Mesenchymal stem cell (in vitro differentiated cells and primary cell): ENCODE results near the gene MRPL34.
A peak's percentile ranks its signal among the peaks of the same experiment; 100 is the strongest.

Source experiments
- DNase-seq: peaks from one replicate; pipeline ENCODE4 v3.0.0-alpha.2; 2013
- H2AFZ ChIP-seq: one replicate; pipeline ENCODE4 v1.6.1; 2013; ENCODE audit warnings: low read depth, mild to moderate bottlenecking, control low read depth, inconsistent platforms, low read length, moderate library complexity
- H2AK5ac ChIP-seq: 2 replicates; pipeline ENCODE4 v1.6.1; 2013; ENCODE audit warnings: low read length, moderate library complexity, mild to moderate bottlenecking, inconsistent platforms; ENCODE audit not compliant: severe bottlenecking
- H2BK120ac ChIP-seq: one replicate; pipeline ENCODE4 v1.6.1; 2013; ENCODE audit warnings: low read depth, mild to moderate bottlenecking, inconsistent platforms, low read length, moderate library complexity
- H2BK12ac ChIP-seq, 2 experiments: one replicate each; pipeline ENCODE4 v1.6.1; 2013; ENCODE audit warnings: inconsistent platforms in 2 of 2, low read length in 2 of 2, mild to moderate bottlenecking in 2 of 2, moderate library complexity in 2 of 2, control low read depth in 1 of 2
- H2BK15ac ChIP-seq: one replicate; pipeline ENCODE4 v1.6.1; 2013; ENCODE audit warnings: mild to moderate bottlenecking, low read depth, inconsistent platforms; ENCODE audit not compliant: poor library complexity, severe bottlenecking
- H2BK5ac ChIP-seq: 2 replicates; pipeline ENCODE4 v1.6.1; 2013; ENCODE audit warnings: low read depth, mild to moderate bottlenecking, low read length, control low read depth, inconsistent platforms; ENCODE audit not compliant: poor library complexity, severe bottlenecking
- H3K14ac ChIP-seq, 2 experiments: one replicate each; pipeline ENCODE4 v1.6.1; 2013; ENCODE audit warnings: inconsistent platforms in 2 of 2, low read length in 2 of 2, control low read depth in 1 of 2, mild to moderate bottlenecking in 1 of 2, moderate library complexity in 1 of 2
- H3K18ac ChIP-seq, 2 experiments: one replicate each; pipeline ENCODE4 v1.6.1; 2013; ENCODE audit warnings: inconsistent platforms in 2 of 2, low read length in 2 of 2, control low read depth in 1 of 2, low read depth in 1 of 2, mild to moderate bottlenecking in 1 of 2
- H3K23ac ChIP-seq, 2 experiments: one replicate each; pipeline ENCODE4 v1.6.1; 2013; ENCODE audit warnings: inconsistent platforms in 2 of 2, low read length in 2 of 2, mild to moderate bottlenecking in 2 of 2, moderate library complexity in 2 of 2, control low read depth in 1 of 2
- H3K27ac ChIP-seq: 2 replicates; pipeline ENCODE4 v1.5.1; 2013; ENCODE audit warnings: mild to moderate bottlenecking, moderate library complexity, low read length, control low read depth, inconsistent platforms; ENCODE audit not compliant: poor library complexity, severe bottlenecking
- H3K27me3 ChIP-seq, 2 experiments: 2 replicates each; pipeline versions ENCODE4 v1.6.1 to v1.7.0; 2013; ENCODE audit warnings: low read length in 2 of 2, mild to moderate bottlenecking in 2 of 2, moderate library complexity in 2 of 2, control low read depth in 1 of 2, inconsistent platforms in 1 of 2; ENCODE audit not compliant: control insufficient read depth in 1 of 2, insufficient read depth in 1 of 2
- H3K36me3 ChIP-seq, 2 experiments: 2 replicates each; pipeline versions ENCODE4 v1.6.1 to v1.7.0; 2013; ENCODE audit warnings: low read length in 2 of 2, control low read depth in 1 of 2, inconsistent platforms in 1 of 2, low read depth in 1 of 2, mild to moderate bottlenecking in 1 of 2; ENCODE audit not compliant: insufficient read depth in 2 of 2, control insufficient read depth in 1 of 2
- H3K4ac ChIP-seq, 2 experiments: one replicate each; pipeline ENCODE4 v1.6.1; 2013; ENCODE audit warnings: inconsistent platforms in 2 of 2, low read length in 2 of 2, mild to moderate bottlenecking in 2 of 2, moderate library complexity in 2 of 2, control low read depth in 1 of 2, low read depth in 1 of 2
- H3K4me1 ChIP-seq: 2 replicates; pipeline ENCODE4 v1.6.1; 2013; ENCODE audit warnings: low read depth, low read length, control low read depth; ENCODE audit not compliant: control insufficient read depth, insufficient read depth
- H3K4me2 ChIP-seq: 2 replicates; pipeline ENCODE4 v1.6.1; 2013; ENCODE audit warnings: low read length, mild to moderate bottlenecking, inconsistent platforms; ENCODE audit not compliant: poor library complexity, severe bottlenecking
- H3K4me3 ChIP-seq, 2 experiments: 2 replicates each; pipeline versions ENCODE4 v1.5.1 to v1.7.0; 2013; ENCODE audit warnings: low read length in 2 of 2, mild to moderate bottlenecking in 2 of 2, control low read depth in 1 of 2, low read depth in 1 of 2; ENCODE audit not compliant: insufficient read depth in 1 of 2
- H3K79me1 ChIP-seq: replicated peaks from 2 replicates; pipeline ENCODE4 v1.6.1; 2013; ENCODE audit warnings: mild to moderate bottlenecking, control low read depth, low read length, inconsistent platforms; ENCODE audit not compliant: poor library complexity, severe bottlenecking
- H3K9ac ChIP-seq: 2 replicates; pipeline ENCODE4 v1.7.0; 2013; ENCODE audit warnings: mild to moderate bottlenecking, low read length, moderate library complexity
- H3K9me3 ChIP-seq: 2 replicates; pipeline ENCODE4 v1.7.0; 2013; ENCODE audit warnings: mild to moderate bottlenecking, low read length; ENCODE audit not compliant: control insufficient read depth
- H4K8ac ChIP-seq: one replicate; pipeline ENCODE4 v1.6.1; 2013; ENCODE audit warnings: inconsistent platforms, mild to moderate bottlenecking, low read length, moderate library complexity
- H4K91ac ChIP-seq: one replicate; pipeline ENCODE4 v1.6.1; 2013; ENCODE audit warnings: mild to moderate bottlenecking, low read length, inconsistent platforms
- WGBS: methylation state at CpG from one replicate; pipeline ENCODE4 v1.1.7; 2013; ENCODE audit warnings: mixed read lengths; 5-methylcytosine and 5-hydroxymethylcytosine counted together

Gene MRPL34

DNA sequence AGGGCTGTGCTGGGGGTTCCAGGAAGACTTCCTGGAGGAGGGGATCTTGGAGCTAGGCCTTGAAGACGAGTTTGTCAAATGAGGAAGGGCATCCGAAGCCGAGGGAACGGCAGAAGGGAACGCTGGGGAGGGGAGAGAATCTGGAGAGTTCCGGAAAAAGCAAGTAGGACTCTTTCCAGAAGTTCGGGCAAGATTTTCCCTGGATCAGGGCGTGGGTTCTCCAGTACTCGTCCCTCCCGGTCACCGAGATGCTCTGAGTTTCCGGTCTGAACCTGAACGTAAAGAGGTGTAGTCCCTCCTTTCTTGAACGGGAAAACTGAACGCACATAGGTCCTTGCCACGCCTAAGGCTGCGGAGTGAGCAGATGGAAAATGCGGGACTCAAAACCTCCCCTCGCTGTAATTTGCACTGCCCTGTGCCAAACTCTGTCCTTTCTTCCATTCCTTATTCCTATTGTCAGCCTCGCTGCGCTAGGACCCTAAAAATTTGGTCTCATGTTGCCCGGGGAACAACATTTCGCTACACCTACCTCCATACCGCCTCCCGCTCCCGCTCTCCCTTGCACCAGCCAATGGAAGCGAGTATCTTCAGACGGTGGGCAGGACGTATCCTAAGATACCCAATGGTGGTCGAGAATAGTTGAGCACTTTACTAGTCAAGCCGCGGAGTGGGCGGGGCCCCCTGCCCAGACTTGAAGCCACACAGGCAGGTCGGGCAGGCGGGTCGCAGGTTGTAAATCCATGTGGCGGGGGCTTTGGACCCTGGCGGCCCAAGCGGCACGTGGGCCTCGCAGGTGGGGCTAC is 31.4 kb downstream of the MRPL34 start, which contains the start of gene GTPBP3:
TSS of gene GTPBP3 (plus strand) at position 682 of the 803 bp plus-strand sequence. CDS start at position 741, 59 bp downstream.
- Histone ChIP-seq H3K14ac (peak within 1 kb of the TSS in 1 of 2 experiments; percentile 63), H2AFZ (peak within 1 kb of the TSS; percentile 51), H3K4me2 (peak within 1 kb of the TSS; percentile 69), H3K9ac (peak within 1 kb of the TSS; percentile 92), H2AK5ac (peak within 1 kb of the TSS; percentile 66), H4K91ac (peak within 1 kb of the TSS; percentile 81), H3K4me1 (peaks cover 34% of the 10 kb centered on the region), H3K27me3 (no peaks in the 10 kb centered on the region), H3K23ac (no peak within 1 kb of the TSS), H3K9me3 (no peaks in the 10 kb centered on the region), H3K79me1 (peaks cover 19% of the 10 kb centered on the region), H3K4ac (peak within 1 kb of the TSS; percentile 86 to 88), H3K4me3 (peak within 1 kb of the TSS; percentile 68 to 98), H2BK15ac (no peak within 1 kb of the TSS), H4K8ac (peak within 1 kb of the TSS; percentile 90), H2BK120ac (peak within 1 kb of the TSS; percentile 39), H2BK5ac (no peak within 1 kb of the TSS), H3K27ac (peak within 1 kb of the TSS; percentile 92), H3K18ac (peak within 1 kb of the TSS; percentile 37 to 92), H2BK12ac (peak within 1 kb of the TSS; percentile 14 to 47), H3K36me3 (peaks cover 14 to 38% of the 10 kb centered on the region in 2 experiments)
- peak; percentile 98 for DNase-seq
- under 1% methylated on average over 41 of the region's 41 CpGs for WGBS

DNA sequence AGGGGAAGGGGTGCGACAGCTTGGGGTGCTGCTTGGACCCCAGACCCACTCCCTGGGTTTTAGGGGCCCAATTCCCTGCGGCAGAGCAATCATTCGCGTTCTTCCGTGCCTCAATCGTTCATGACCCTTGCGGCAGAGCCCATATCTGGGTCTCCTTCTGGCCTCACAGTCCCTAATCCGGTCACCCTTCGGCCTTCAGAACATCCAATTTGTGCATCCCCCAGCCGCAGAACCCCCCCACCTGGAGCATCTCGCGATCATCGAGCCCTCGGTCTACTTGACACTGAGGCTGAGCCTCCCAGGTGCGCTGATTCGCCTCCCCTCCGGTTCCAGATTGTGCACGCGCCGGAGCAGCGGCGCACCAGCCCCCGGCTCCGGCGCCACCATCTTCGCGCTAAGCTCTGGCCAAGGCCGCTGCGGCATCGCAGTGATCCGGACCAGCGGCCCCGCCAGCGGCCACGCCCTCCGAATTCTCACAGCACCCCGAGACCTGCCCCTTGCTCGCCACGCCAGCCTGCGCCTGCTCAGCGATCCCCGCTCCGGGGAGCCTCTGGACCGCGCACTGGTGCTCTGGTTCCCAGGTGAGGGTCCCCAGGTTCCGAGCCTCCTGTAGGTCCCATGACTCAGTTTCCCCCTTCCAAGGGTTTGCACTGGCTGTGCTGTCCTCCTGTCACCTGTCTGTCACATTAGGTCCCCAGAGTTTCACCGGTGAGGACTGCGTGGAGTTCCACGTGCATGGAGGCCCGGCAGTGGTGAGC is 32.2 kb downstream of the MRPL34 start:
- WGBS: 12% methylated on average over 49 of the region's 50 CpGs
- no peak overlapping the region for H2BK120ac ChIP-seq
- H4K91ac ChIP-seq: peak overlapping the region; percentile 81
- peak overlapping the region; percentile 90 for H4K8ac ChIP-seq
- no peak overlapping the region for H2BK15ac ChIP-seq
- H3K4ac ChIP-seq: peak overlapping the region; percentile 35 to 41
- DNase-seq: no peak
- no peak overlapping the region for H2AFZ ChIP-seq
- no peaks in the 10 kb centered on the region for H3K9me3 ChIP-seq
- H3K18ac ChIP-seq: peak overlapping the region; percentile 1 to 5
- H3K4me2 ChIP-seq: peak overlapping the region; percentile 69
- no peak overlapping the region for H3K23ac ChIP-seq
- peaks cover 34% of the 10 kb centered on the region for H3K4me1 ChIP-seq
- peaks cover 11 to 36% of the 10 kb centered on the region in 2 experiments for H3K36me3 ChIP-seq
- no peak overlapping the region for H3K27ac ChIP-seq
- H3K79me1 ChIP-seq: peaks cover 19% of the 10 kb centered on the region
- H2BK12ac ChIP-seq: no peak overlapping the region
- no peak overlapping the region for H2AK5ac ChIP-seq
- H3K4me3 ChIP-seq: peak overlapping the region; percentile 67 to 98
- H2BK5ac ChIP-seq: no peak overlapping the region
- H3K14ac ChIP-seq: peak overlapping the region in 1 of 2 experiments; percentile 63
- peak overlapping the region; percentile 83 for H3K9ac ChIP-seq
- H3K27me3 ChIP-seq: no peaks in the 10 kb centered on the region

DNA sequence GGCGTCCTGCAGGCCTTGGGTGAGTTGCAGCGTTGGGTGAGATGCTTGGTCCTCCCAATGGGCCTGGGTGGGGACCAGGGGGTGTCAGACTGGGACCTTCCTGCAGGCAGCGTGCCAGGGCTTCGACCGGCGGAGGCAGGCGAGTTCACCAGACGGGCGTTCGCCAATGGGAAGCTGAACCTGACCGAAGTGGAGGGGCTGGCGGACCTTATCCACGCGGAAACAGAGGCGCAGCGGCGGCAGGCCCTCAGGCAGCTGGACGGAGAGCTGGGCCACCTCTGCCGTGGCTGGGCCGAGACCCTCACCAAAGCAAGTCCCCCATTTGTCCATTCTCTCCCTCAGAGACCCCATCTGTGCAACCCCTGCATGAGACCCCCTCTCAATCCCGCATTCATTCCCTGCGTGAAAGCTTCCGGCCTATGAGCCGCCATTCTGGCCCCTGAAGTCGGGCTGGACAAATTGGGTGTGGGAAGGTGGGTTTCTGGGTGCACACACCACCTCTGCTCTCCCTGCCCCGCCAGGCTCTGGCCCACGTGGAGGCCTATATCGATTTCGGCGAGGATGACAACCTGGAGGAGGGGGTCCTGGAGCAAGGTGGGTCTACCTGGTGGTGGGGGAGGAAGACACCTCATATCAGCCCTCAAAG is 32.9 kb downstream of the MRPL34 start:
- H2BK12ac ChIP-seq: no peak overlapping the region
- H3K9me3 ChIP-seq: no peaks in the 10 kb centered on the region
- H3K18ac ChIP-seq: no peak overlapping the region
- no peaks in the 10 kb centered on the region for H3K27me3 ChIP-seq
- 97% methylated on average over 27 of the region's 30 CpGs for WGBS
- no peak overlapping the region for H3K27ac ChIP-seq
- H3K79me1 ChIP-seq: peaks cover 16% of the 10 kb centered on the region
- peak overlapping the region in 1 of 2 experiments; percentile 98 for H3K4me3 ChIP-seq
- peak overlapping the region in 1 of 2 experiments; percentile 41 for H3K4ac ChIP-seq
- H3K23ac ChIP-seq: no peak overlapping the region
- peak overlapping the region; percentile 83 for H3K9ac ChIP-seq
- peaks cover 30% of the 10 kb centered on the region for H3K4me1 ChIP-seq
- no peak overlapping the region for H2BK5ac ChIP-seq
- no peak overlapping the region for H2BK120ac ChIP-seq
- H3K4me2 ChIP-seq: peak overlapping the region; percentile 69
- no peak overlapping the region for H3K14ac ChIP-seq
- H3K36me3 ChIP-seq: peaks cover 7 to 30% of the 10 kb centered on the region in 2 experiments
- no peak overlapping the region for H2AK5ac ChIP-seq
- no peak for DNase-seq
- no peak overlapping the region for H2AFZ ChIP-seq
- peak overlapping the region; percentile 81 for H4K91ac ChIP-seq
- peak overlapping the region; percentile 90 for H4K8ac ChIP-seq
- H2BK15ac ChIP-seq: no peak overlapping the region
